H1 (cell line): ENCODE data around the gene DNASE1. TPM values are rescaled to one million over a fixed set of nuclear protein-coding genes. Genes with fewer than 3 reads are reported as not detected.

Experiments
- CTCF ChIA-PET: fragments of 300-600 bp; sonication (Branson Sonifier 250); formaldehyde crosslinking; loops from one replicate; lab custom pipeline; 2021; ENCODE audit not compliant: partially characterized antibody; lab: Charles Lee
- POLR2A ChIA-PET: fragments of 300-600 bp; sonication (Branson Sonifier 250); formaldehyde crosslinking; loops from one replicate; lab custom pipeline; 2021; ENCODE audit warnings: inconsistent platforms; ENCODE audit not compliant: partially characterized antibody; lab: Charles Lee
- DNase-seq, 2 experiments: peaks; one replicate each; pipeline versions ENCODE4 v3.0.0 to v3.0.0-alpha.2; 2010 to 2022; ENCODE audit warnings: low spot score in 2 of 2, low read depth in 1 of 2, mixed read lengths in 1 of 2
- FAIRE-seq: peaks from 2 replicates; lab custom pipeline; 2011; peaks lifted over from hg19 to GRCh38; lab: Jason Lieb, UNC
- H2AFZ ChIP-seq: 2 replicates; pipeline ENCODE4 v1.8.1; 2012; ENCODE audit warnings: low read length, inconsistent platforms
- H2AK5ac ChIP-seq: 2 replicates; pipeline ENCODE4 v1.6.1; 2013; ENCODE audit warnings: low read depth, low read length
- H2BK120ac ChIP-seq: replicated peaks from 2 replicates; pipeline ENCODE3; 2013; ENCODE audit warnings: low read depth, low read length, inconsistent platforms
- H2BK12ac ChIP-seq: 2 replicates; pipeline ENCODE4 v1.6.1; 2013; ENCODE audit warnings: low read depth, low read length
- H2BK15ac ChIP-seq: 2 replicates; pipeline ENCODE4 v1.6.1; 2013; ENCODE audit warnings: low read length
- H2BK20ac ChIP-seq: 2 replicates; pipeline ENCODE4 v1.6.1; 2013; ENCODE audit warnings: low read length
- H2BK5ac ChIP-seq: 2 replicates; pipeline ENCODE4 v1.6.1; 2013; ENCODE audit warnings: low read depth, low read length
- H3K14ac ChIP-seq: 2 replicates; pipeline ENCODE4 v1.6.1; 2013; ENCODE audit warnings: inconsistent platforms; ENCODE audit not compliant: insufficient read length
- H3K18ac ChIP-seq: 2 replicates; pipeline ENCODE4 v1.6.1; 2013; ENCODE audit warnings: low read length; ENCODE audit errors: extremely low read depth
- H3K23ac ChIP-seq: 2 replicates; pipeline ENCODE4 v1.6.1; 2013; ENCODE audit warnings: inconsistent platforms; ENCODE audit not compliant: insufficient read length
- H3K23me2 ChIP-seq: 2 replicates; pipeline ENCODE4 v1.6.1; 2013; ENCODE audit warnings: low read depth, low read length
- H3K27ac ChIP-seq: 2 replicates; pipeline ENCODE4 v1.6.1; 2011; ENCODE audit warnings: low read depth, low read length, inconsistent platforms
- H3K27me3 ChIP-seq, 4 experiments: replicated peaks in 1 of 4; 1 replicate in 1 of 4; 2 replicates in 3 of 4; pipeline versions ENCODE4 v1.6.1 to v1.8.1; 2011 to 2013; ENCODE audit warnings: low read length in 3 of 4, mild to moderate bottlenecking in 3 of 4, inconsistent platforms in 2 of 4, mixed read lengths in 2 of 4, moderate library complexity in 1 of 4; ENCODE audit not compliant: control insufficient read depth in 3 of 4, insufficient read depth in 3 of 4; ENCODE audit errors: extremely low read depth in 1 of 4
- H3K36me3 ChIP-seq, 4 experiments: 2 replicates each; pipeline versions ENCODE4 v1.6.1 to v1.8.1; 2011 to 2013; ENCODE audit warnings: mild to moderate bottlenecking in 4 of 4, low read length in 3 of 4, moderate library complexity in 2 of 4, control low read depth in 1 of 4, inconsistent platforms in 1 of 4; ENCODE audit not compliant: insufficient read depth in 4 of 4, control insufficient read depth in 2 of 4
- H3K4ac ChIP-seq: replicated peaks from 2 replicates; pipeline ENCODE3; 2013; ENCODE audit warnings: low read length, low read depth, mixed read lengths, inconsistent platforms; ENCODE audit not compliant: insufficient read length
- H3K4me1 ChIP-seq, 4 experiments: replicated peaks in 1 of 4; 1 replicate in 1 of 4; 2 replicates in 3 of 4; pipeline versions ENCODE4 v1.6.1 to v1.8.1; 2011 to 2013; ENCODE audit warnings: low read length in 3 of 4, inconsistent platforms in 2 of 4, mixed read lengths in 1 of 4; ENCODE audit not compliant: insufficient read depth in 4 of 4, control insufficient read depth in 3 of 4
- H3K4me2 ChIP-seq, 2 experiments: 2 replicates each; pipeline versions ENCODE4 v1.6.1 to v1.8.1; 2011 to 2013; ENCODE audit warnings: low read depth in 2 of 2, low read length in 2 of 2, control low read depth in 1 of 2, inconsistent platforms in 1 of 2, mild to moderate bottlenecking in 1 of 2; ENCODE audit not compliant: insufficient read depth in 1 of 2
- H3K4me3 ChIP-seq, 4 experiments: fragments of 200-600, 300-600 bp in 1 of 4; sonication (generic), shearing (Covaris generic), sonication (Bioruptor Twin) in 1 of 4; 2 replicates each; pipeline versions ENCODE4 v1.5.1 to v1.8.1; 2011 to 2016; ENCODE audit warnings: low read length in 4 of 4, low read depth in 3 of 4, control low read depth in 2 of 4, inconsistent platforms in 2 of 4, mild to moderate bottlenecking in 2 of 4, mixed read lengths in 1 of 4, moderate library complexity in 1 of 4; ENCODE audit not compliant: insufficient read depth in 2 of 4; ENCODE audit errors: extremely low read depth in 1 of 4
- H3K56ac ChIP-seq: replicated peaks from 2 replicates; pipeline ENCODE3; 2013; ENCODE audit warnings: low read depth, mild to moderate bottlenecking, mixed read lengths, low read length, inconsistent platforms; ENCODE audit not compliant: insufficient read length
- H3K79me1 ChIP-seq: 2 replicates; pipeline ENCODE4 v1.6.1; 2013; ENCODE audit warnings: low read depth, low read length, control low read depth
- H3K79me2 ChIP-seq, 2 experiments: 2 replicates each; pipeline versions ENCODE4 v1.6.1 to v1.8.1; 2012 to 2013; ENCODE audit warnings: low read length in 2 of 2, mild to moderate bottlenecking in 2 of 2, inconsistent platforms in 1 of 2; ENCODE audit not compliant: insufficient read depth in 2 of 2, control insufficient read depth in 1 of 2
- H3K9ac ChIP-seq, 4 experiments: replicated peaks in 1 of 4; 1 replicate in 1 of 4; 2 replicates in 3 of 4; pipeline versions ENCODE4 v1.6.1 to v1.8.1; 2011 to 2013; ENCODE audit warnings: low read depth in 3 of 4, low read length in 3 of 4, control low read depth in 2 of 4, mild to moderate bottlenecking in 2 of 4, moderate library complexity in 2 of 4, inconsistent platforms in 1 of 4; ENCODE audit errors: extremely low read depth in 1 of 4
- H3K9me3 ChIP-seq, 2 experiments: 2 replicates each; pipeline versions ENCODE4 v1.6.1 to v1.8.1; 2012 to 2013; ENCODE audit warnings: mild to moderate bottlenecking in 2 of 2, moderate library complexity in 2 of 2, control low read depth in 1 of 2, inconsistent platforms in 1 of 2, low read depth in 1 of 2, low read length in 1 of 2, mixed read lengths in 1 of 2; ENCODE audit not compliant: insufficient read depth in 2 of 2
- H4K20me1 ChIP-seq, 2 experiments: replicated peaks in 1 of 2; 2 replicates each; pipeline versions ENCODE3 to v1.8.1; 2011 to 2013; ENCODE audit warnings: inconsistent platforms in 2 of 2, low read length in 2 of 2, mild to moderate bottlenecking in 1 of 2; ENCODE audit not compliant: insufficient read depth in 2 of 2, control insufficient read depth in 1 of 2
- H4K5ac ChIP-seq: 2 replicates; pipeline ENCODE4 v1.6.1; 2013; ENCODE audit warnings: low read length, low read depth, mixed read lengths, inconsistent platforms; ENCODE audit not compliant: insufficient read length
- H4K8ac ChIP-seq: 2 replicates; pipeline ENCODE4 v1.8.0; 2013; ENCODE audit warnings: mild to moderate bottlenecking, moderate library complexity, low read length, inconsistent platforms; ENCODE audit not compliant: insufficient read depth; ENCODE audit errors: extremely low read depth
- H4K91ac ChIP-seq: replicated peaks from 2 replicates; pipeline ENCODE3; 2013; ENCODE audit warnings: low read length, mixed read lengths, inconsistent platforms; ENCODE audit not compliant: insufficient read length
- KDM1A ChIP-seq: fragments of 200-600, 300-600 bp; sonication (generic); IDR thresholded peaks from 2 replicates; pipeline ENCODE4 v1.7.1; 2016; ENCODE audit warnings: mild to moderate bottlenecking, low read length, borderline replicate concordance
- POLR2AphosphoS5 ChIP-seq: IDR thresholded peaks from 2 replicates; pipeline ENCODE4 v1.6.1; 2011; ENCODE audit warnings: low read depth, low read length
- RXRA ChIP-seq: IDR thresholded peaks from 2 replicates; pipeline ENCODE4 v1.6.1; 2011; ENCODE audit warnings: low read depth, mild to moderate bottlenecking, low read length, moderate library complexity; ENCODE audit not compliant: insufficient read depth
- SIN3A ChIP-seq, 2 experiments: IDR thresholded peaks in 1 of 2; conservative IDR thresholded peaks in 1 of 2; 2 replicates each; pipeline ENCODE4 v1.6.1; 2011 to 2012; ENCODE audit warnings: low read length in 2 of 2, improper control_type of control experiment in 1 of 2, low read depth in 1 of 2, mild to moderate bottlenecking in 1 of 2
- SP1 ChIP-seq: IDR thresholded peaks from 2 replicates; pipeline ENCODE4 v1.6.1; 2011; ENCODE audit warnings: low read depth, low read length
- SP2 ChIP-seq: IDR thresholded peaks from 2 replicates; pipeline ENCODE4 v1.6.1; 2012; ENCODE audit warnings: mild to moderate bottlenecking, low read length, inconsistent platforms
- SP4 ChIP-seq: IDR thresholded peaks from 2 replicates; pipeline ENCODE4 v1.6.1; 2012; ENCODE audit warnings: low read length, inconsistent platforms
- ZNF274 ChIP-seq: IDR thresholded peaks from 2 replicates; pipeline ENCODE4 v1.7.0; 2012; ENCODE audit warnings: low read length, borderline replicate concordance; ENCODE audit errors: extremely low read depth
- WGBS, 2 experiments: shearing (Covaris generic) in 1 of 2; methylation state at CpG; one replicate each; pipeline versions ENCODE4 v1.1.6 to v1.1.7; 2013 to 2015; ENCODE audit warnings: low lambda C conversion rate in 2 of 2, mixed read lengths in 2 of 2, inconsistent platforms in 1 of 2, low coverage in 1 of 2, missing lambda C conversion rate in 1 of 2; ENCODE audit not compliant: insufficient replicate concordance in 2 of 2, insufficient coverage in 1 of 2, insufficient read length in 1 of 2; ENCODE audit errors: extremely low coverage in 1 of 2, missing lambda C conversion rate in 1 of 2; 5-methylcytosine and 5-hydroxymethylcytosine counted together
- polyA plus RNA-seq, 7 experiments: library from polyadenylated mRNA; depleted of rRNA in 3 of 7; stranded (reverse) in 5 of 7; unstranded in 2 of 7; fragments of >200 nt in 5 of 7; fragments of 200-250 nt in 2 of 7; gene quantifications; 1 replicate in 5 of 7; 2 replicates in 1 of 7; 4 replicates in 1 of 7; pipeline versions ENCODE4 v1.2.1 to v1.2.3, GENCODE V29; 2011 to 2013; ENCODE audit warnings: missing spikeins in 2 of 7, mixed read lengths in 2 of 7
- total RNA-seq: library from RNA; stranded (reverse); fragmentation: NEBNext Ultra II Directional; extraction: Animal tissue kit (Norgen Biotek cat#: 25700); gene quantifications from 2 replicates; pipeline ENCODE4 v1.2.1, GENCODE V29; 2021
- TF ChIP-seq, protein P1 (sequence below): IDR thresholded peaks from 2 replicates; pipeline ENCODE4 v1.6.1; 2012; ENCODE audit warnings: inconsistent platforms

The DNASE1 gene
- total and polyA plus RNA-seq, 2 of the 8 experiments (the other 6 are each of a cell fraction or from before 2014, with no cell fraction given) = 11.5 to 16.7 TPM

DNA sequence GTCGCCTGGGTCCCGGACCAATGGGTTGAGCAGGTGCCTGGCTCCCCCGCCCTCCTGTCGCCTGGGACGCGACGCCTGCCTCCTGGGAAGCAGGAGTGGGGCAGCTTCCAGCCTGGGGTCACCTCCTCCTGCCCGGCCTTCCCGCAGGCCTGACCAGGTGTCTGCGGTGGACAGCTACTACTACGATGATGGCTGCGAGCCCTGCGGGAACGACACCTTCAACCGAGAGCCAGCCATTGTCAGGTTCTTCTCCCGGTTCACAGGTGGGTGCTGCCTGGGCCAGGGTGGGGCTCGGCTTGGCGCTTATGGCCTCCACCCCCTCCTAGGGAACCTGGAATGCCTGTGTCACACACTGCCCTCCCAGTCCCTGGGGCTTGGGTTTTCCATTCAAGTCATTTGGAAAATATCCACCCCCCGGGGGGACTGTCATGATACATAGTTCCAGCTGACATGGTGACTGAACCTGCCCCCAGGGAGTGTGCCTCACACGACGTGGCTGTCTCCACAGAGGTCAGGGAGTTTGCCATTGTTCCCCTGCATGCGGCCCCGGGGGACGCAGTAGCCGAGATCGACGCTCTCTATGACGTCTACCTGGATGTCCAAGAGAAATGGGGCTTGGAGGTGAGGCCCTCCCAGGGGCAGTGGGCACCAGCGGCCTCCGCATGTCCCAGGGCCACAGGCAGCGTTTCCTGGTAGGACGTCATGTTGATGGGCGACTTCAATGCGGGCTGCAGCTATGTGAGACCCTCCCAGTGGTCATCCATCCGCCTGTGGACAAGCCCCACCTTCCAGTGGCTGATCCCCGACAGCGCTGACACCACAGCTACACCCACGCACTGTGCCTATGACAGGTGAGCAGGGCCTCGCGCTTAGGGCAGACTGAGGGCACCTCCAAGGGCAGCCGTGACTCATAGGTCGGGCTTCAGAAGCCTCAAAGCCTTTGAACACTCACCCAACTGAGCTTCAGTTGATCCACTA lies 2.3 kb downstream of the DNASE1 start:
- Histone ChIP-seq H3K4ac (no peak overlapping the region), H3K79me2 (no peaks in the 10 kb centered on the region), H4K8ac (no peak overlapping the region), H3K79me1 (peaks cover 4% of the 10 kb centered on the region; the same call in 1 of the 2 replicates), H3K27me3 (no peaks in the 10 kb centered on the region), H2AFZ (no peak overlapping the region), H3K27ac (no peak overlapping the region), H3K4me1 (peaks cover 0 to 13% (median 9%) of the 10 kb centered on the region in 4 experiments; a peak in 5 of 7 replicates), H2BK20ac (no peak overlapping the region), H3K23ac (no peak overlapping the region), H2BK120ac (no peak overlapping the region), H3K4me3 (no peak overlapping the region), H3K36me3 (peaks cover 26 to 48% (median 37%) of the 10 kb centered on the region in 4 experiments), H3K9ac (no peak overlapping the region), H3K4me2 (no peak overlapping the region), H3K9me3 (no peaks in the 10 kb centered on the region), H2BK12ac (no peak overlapping the region), H2BK5ac (no peak overlapping the region; the same call in 1 of the 2 replicates), H3K56ac (no peak overlapping the region), H2BK15ac (no peak overlapping the region), H4K20me1 (peaks cover 5 to 12% of the 10 kb centered on the region in 2 experiments), H4K5ac (no peak overlapping the region), H4K91ac (no peak overlapping the region), H3K14ac (no peak overlapping the region), H2AK5ac (no peak overlapping the region), H3K18ac (no peak overlapping the region), H3K23me2 (no peaks in the 10 kb centered on the region)
- WGBS, 2 experiments = 89% methylated on average over 41 of the region's 42 CpGs; no CpG with 5 or more reads in 1 of the 2 experiments
- ChIA-PET POLR2A (interaction anchor here (0.6 to 1.6 kb wide), 4 partner anchors 18 to 84 kb away, joined by 3 to 4 read pairs (median 3); no protein-coding TSS in a partner anchor), CTCF (interaction anchor here (0.6 to 2.7 kb wide), 7 partner anchors 12 to 147 kb away, joined by 3 to 6 read pairs (median 5); no protein-coding TSS in a partner anchor)
- DNase-seq = no peak
- no peak for FAIRE-seq
- no peak for TF ChIP-seq SP1
- TF ChIP-seq, protein P1, sequence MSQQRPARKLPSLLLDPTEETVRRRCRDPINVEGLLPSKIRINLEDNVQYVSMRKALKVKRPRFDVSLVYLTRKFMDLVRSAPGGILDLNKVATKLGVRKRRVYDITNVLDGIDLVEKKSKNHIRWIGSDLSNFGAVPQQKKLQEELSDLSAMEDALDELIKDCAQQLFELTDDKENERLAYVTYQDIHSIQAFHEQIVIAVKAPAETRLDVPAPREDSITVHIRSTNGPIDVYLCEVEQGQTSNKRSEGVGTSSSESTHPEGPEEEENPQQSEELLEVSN = no peak
- TF ChIP-seq SIN3A (conservative IDR thresholded peaks at IDR 0.05 in 1 of 2, IDR thresholded peaks at IDR 0.05 in 1 of 2; ENCODE audit: low read depth in 1 of 2, low read length in 2 of 2) = no peak
- no peak for TF ChIP-seq SP2
- TF ChIP-seq ZNF274 = no peak
- no peak for TF ChIP-seq POLR2AphosphoS5
- no peak for TF ChIP-seq SP4
- TF ChIP-seq RXRA = no peak
- TF ChIP-seq KDM1A = no peak
